ENCODE data around the gene ZWINT.

ZWINT gene

DNA sequence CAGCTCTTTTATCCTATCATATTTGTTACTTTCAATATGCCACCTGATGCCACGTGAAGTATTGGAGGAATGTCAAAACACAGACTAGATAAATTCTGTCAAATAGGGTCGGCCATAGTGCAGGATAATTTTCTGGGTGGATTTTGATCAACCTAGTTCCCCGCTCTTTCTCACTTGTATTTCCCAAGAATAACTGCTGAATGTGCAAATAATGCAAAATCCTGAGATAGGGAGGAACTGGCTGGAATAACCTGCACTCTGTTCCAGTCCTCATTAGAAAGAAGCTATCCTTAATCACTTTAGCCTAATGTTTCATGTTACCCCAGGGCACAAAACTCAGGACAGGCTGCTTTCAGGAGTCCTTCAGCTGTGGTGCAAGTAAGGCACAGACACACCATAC, 33.9 kb downstream of the ZWINT start:
- no peak overlapping the region for H3K27ac ChIP-seq (ENCODE audit: low read depth, low read length, poor library complexity, severe bottlenecking)
- no peaks in the 10 kb centered on the region for H3K9me3 ChIP-seq (ENCODE audit: low read length)
- H3F3A ChIP-seq (ENCODE audit: insufficient read depth, low read length), result no peaks in the 10 kb centered on the region
- H3K9me2 ChIP-seq (ENCODE audit: low read depth, low read length), result no peaks in the 10 kb centered on the region
- TF ChIP-seq EZH2 (IDR thresholded peaks at IDR 0.05; ENCODE audit: borderline replicate concordance, low read length), result no peak
- TF ChIP-seq, protein P1, sequence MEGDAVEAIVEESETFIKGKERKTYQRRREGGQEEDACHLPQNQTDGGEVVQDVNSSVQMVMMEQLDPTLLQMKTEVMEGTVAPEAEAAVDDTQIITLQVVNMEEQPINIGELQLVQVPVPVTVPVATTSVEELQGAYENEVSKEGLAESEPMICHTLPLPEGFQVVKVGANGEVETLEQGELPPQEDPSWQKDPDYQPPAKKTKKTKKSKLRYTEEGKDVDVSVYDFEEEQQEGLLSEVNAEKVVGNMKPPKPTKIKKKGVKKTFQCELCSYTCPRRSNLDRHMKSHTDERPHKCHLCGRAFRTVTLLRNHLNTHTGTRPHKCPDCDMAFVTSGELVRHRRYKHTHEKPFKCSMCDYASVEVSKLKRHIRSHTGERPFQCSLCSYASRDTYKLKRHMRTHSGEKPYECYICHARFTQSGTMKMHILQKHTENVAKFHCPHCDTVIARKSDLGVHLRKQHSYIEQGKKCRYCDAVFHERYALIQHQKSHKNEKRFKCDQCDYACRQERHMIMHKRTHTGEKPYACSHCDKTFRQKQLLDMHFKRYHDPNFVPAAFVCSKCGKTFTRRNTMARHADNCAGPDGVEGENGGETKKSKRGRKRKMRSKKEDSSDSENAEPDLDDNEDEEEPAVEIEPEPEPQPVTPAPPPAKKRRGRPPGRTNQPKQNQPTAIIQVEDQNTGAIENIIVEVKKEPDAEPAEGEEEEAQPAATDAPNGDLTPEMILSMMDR (IDR thresholded peaks at IDR 0.05; ENCODE audit: low read length), result no peak
- H3K4me3 ChIP-seq (ENCODE audit: low read depth, low read length, poor library complexity, severe bottlenecking), result no peak overlapping the region
- H3K4me2 ChIP-seq (ENCODE audit: low read length), result no peak overlapping the region
- no peaks in the 10 kb centered on the region for H3K27me3 ChIP-seq (ENCODE audit: insufficient read depth, low read length)
- H3K4me1 ChIP-seq (ENCODE audit: insufficient read depth, low read length, severe bottlenecking), result no peaks in the 10 kb centered on the region
- no peak overlapping the region for H3K9ac ChIP-seq (ENCODE audit: low read length)
- H3K36me3 ChIP-seq (ENCODE audit: insufficient read depth, low read length), result no peaks in the 10 kb centered on the region
- H4K20me1 ChIP-seq (ENCODE audit: insufficient read depth, low read length), result no peaks in the 10 kb centered on the region
- no peak overlapping the region for H2AFZ ChIP-seq (ENCODE audit: low read length)
- no peaks in the 10 kb centered on the region for H3K79me2 ChIP-seq (ENCODE audit: insufficient read depth, low read length)

GRCh38 chr10:56319386-56319785, 41.7 kb downstream of the ZWINT start:
- H3K4me1 ChIP-seq (ENCODE audit: insufficient read depth, low read length, severe bottlenecking), result no peaks in the 10 kb centered on the region
- H3K9me2 ChIP-seq (ENCODE audit: low read depth, low read length), result no peaks in the 10 kb centered on the region
- H3F3A ChIP-seq (ENCODE audit: insufficient read depth, low read length), result no peaks in the 10 kb centered on the region
- no peaks in the 10 kb centered on the region for H4K20me1 ChIP-seq (ENCODE audit: insufficient read depth, low read length)
- no peak overlapping the region for H3K4me2 ChIP-seq (ENCODE audit: low read length)
- no peak for TF ChIP-seq EZH2 (IDR thresholded peaks at IDR 0.05; ENCODE audit: borderline replicate concordance, low read length)
- TF ChIP-seq, protein P1 (IDR thresholded peaks at IDR 0.05; ENCODE audit: low read length), result no peak
- H3K36me3 ChIP-seq (ENCODE audit: insufficient read depth, low read length), result no peaks in the 10 kb centered on the region
- H3K27me3 ChIP-seq (ENCODE audit: insufficient read depth, low read length), result no peaks in the 10 kb centered on the region
- H2AFZ ChIP-seq (ENCODE audit: low read length), result no peak overlapping the region
- H3K4me3 ChIP-seq (ENCODE audit: low read depth, low read length, poor library complexity, severe bottlenecking), result no peak overlapping the region
- no peak overlapping the region for H3K27ac ChIP-seq (ENCODE audit: low read depth, low read length, poor library complexity, severe bottlenecking)
- no peaks in the 10 kb centered on the region for H3K9me3 ChIP-seq (ENCODE audit: low read length)
- no peak overlapping the region for H3K9ac ChIP-seq (ENCODE audit: low read length)
- H3K79me2 ChIP-seq (ENCODE audit: insufficient read depth, low read length), result no peaks in the 10 kb centered on the region

- Histone ChIP-seq H3K36me3 (ENCODE audit: insufficient read depth, low read length) (no peaks in the 10 kb centered on the region), H3K9ac (ENCODE audit: low read length) (no peak overlapping the region), H2AFZ (ENCODE audit: low read length) (no peak overlapping the region), H3K27me3 (ENCODE audit: insufficient read depth, low read length) (no peaks in the 10 kb centered on the region), H3K4me1 (ENCODE audit: insufficient read depth, low read length, severe bottlenecking) (no peaks in the 10 kb centered on the region), H3K4me2 (ENCODE audit: low read length) (no peak overlapping the region), H3K9me3 (ENCODE audit: low read length) (no peaks in the 10 kb centered on the region), H3K4me3 (ENCODE audit: low read depth, low read length, poor library complexity, severe bottlenecking) (no peak overlapping the region), H3K9me2 (ENCODE audit: low read depth, low read length) (no peaks in the 10 kb centered on the region), H3F3A (ENCODE audit: insufficient read depth, low read length) (no peaks in the 10 kb centered on the region), H4K20me1 (ENCODE audit: insufficient read depth, low read length) (no peaks in the 10 kb centered on the region), H3K27ac (ENCODE audit: low read depth, low read length, poor library complexity, severe bottlenecking) (no peak overlapping the region), H3K79me2 (ENCODE audit: insufficient read depth, low read length) (no peaks in the 10 kb centered on the region)
- TF ChIP-seq, protein P1 (IDR thresholded peaks at IDR 0.05; ENCODE audit: low read length), result no peak
- no peak for TF ChIP-seq EZH2 (IDR thresholded peaks at IDR 0.05; ENCODE audit: borderline replicate concordance, low read length)
These were observed 42.2 kb downstream of the ZWINT start for GRCh38 chr10:56318816-56319215.

Measured in OCI-LY1 (cell line).